Natural killer cell (primary cell): ENCODE data around the gene NINJ1. TPM values are rescaled to one million over a fixed set of nuclear protein-coding genes. Genes with fewer than 3 reads are reported as not detected.

Source experiments
- ATAC-seq, 3 donors: fragments of 150-1000 bp in 2 of 3; fragments of 200-7000 bp in 1 of 3; cut with Tn5 transposase; 1 replicate in 1 of 3; 2 replicates in 2 of 3; pipeline ENCODE4 v1.10.0; 2021; ENCODE audit warnings: mild to moderate bottlenecking in 2 of 3, moderate library complexity in 2 of 3
- DNase-seq, 2 donors: peaks; one replicate each; pipeline versions ENCODE4 v3.0.0 to v3.0.0-alpha.2; 2013 to 2021; ENCODE audit warnings: mixed read lengths in 1 of 2
- H3K27ac ChIP-seq: one replicate; pipeline ENCODE4 v1.5.1; 2013; ENCODE audit warnings: mild to moderate bottlenecking, low read length
- H3K27me3 ChIP-seq: one replicate; pipeline ENCODE4 v1.6.1; 2013; ENCODE audit warnings: low read length; ENCODE audit not compliant: control insufficient read depth, insufficient read depth
- H3K36me3 ChIP-seq: one replicate; pipeline ENCODE4 v1.6.1; 2013; ENCODE audit warnings: low read length; ENCODE audit not compliant: control insufficient read depth, insufficient read depth
- H3K4me1 ChIP-seq: one replicate; pipeline ENCODE4 v1.6.1; 2013; ENCODE audit warnings: low read length; ENCODE audit not compliant: control insufficient read depth, insufficient read depth
- H3K4me3 ChIP-seq: one replicate; pipeline ENCODE4 v1.5.1; 2013; ENCODE audit warnings: low read length
- H3K9me3 ChIP-seq: one replicate; pipeline ENCODE4 v1.6.1; 2013; ENCODE audit warnings: low read length; ENCODE audit not compliant: control insufficient read depth, insufficient read depth
- H3K27ac Mint-ChIP-seq, 2 donors: one replicate each; pipeline ENCODE4 v1.8.0; 2022; ENCODE audit warnings: mild to moderate bottlenecking in 2 of 2, mixed read lengths in 2 of 2, moderate library complexity in 1 of 2
- H3K27me3 Mint-ChIP-seq, 2 donors: one replicate each; pipeline ENCODE4 v1.8.0; 2022; ENCODE audit warnings: low read depth in 2 of 2, mixed read lengths in 2 of 2
- H3K36me3 Mint-ChIP-seq: one replicate; pipeline ENCODE4 v1.8.0; 2022; ENCODE audit warnings: mixed read lengths
- H3K4me1 Mint-ChIP-seq, 2 donors: one replicate each; pipeline ENCODE4 v1.8.0; 2022; ENCODE audit warnings: mixed read lengths in 2 of 2
- H3K4me3 Mint-ChIP-seq: one replicate; pipeline ENCODE4 v1.8.0; 2022; ENCODE audit warnings: mild to moderate bottlenecking, moderate library complexity, mixed read lengths
- H3K9me3 Mint-ChIP-seq, 2 donors: one replicate each; pipeline ENCODE4 v1.8.0; 2022; ENCODE audit warnings: mixed read lengths in 2 of 2
- CTCF ChIP-seq: fragments of 200-600 bp; IDR thresholded peaks from one replicate; pipeline ENCODE4 v1.8.0; 2022; ENCODE audit warnings: antibody characterized with exemption
- WGBS: methylation state at CpG from one replicate; pipeline ENCODE4 v1.1.7; 2013; ENCODE audit warnings: missing lambda C conversion rate; ENCODE audit not compliant: insufficient coverage; 5-methylcytosine and 5-hydroxymethylcytosine counted together
- intact Hi-C: fragments of 100-400 bp; cut with micrococcal nuclease; formaldehyde crosslinking; loops from one replicate; pipeline ENCODE4 v1.14.2; 2022
- total RNA-seq, 4 donors: library from RNA; stranded (reverse); fragments of 120-200 nt in 1 of 4; gene quantifications; one replicate each; pipeline versions ENCODE4 v1.2.3 to v1.2.4, GENCODE V29; 2013 to 2022

NINJ1 gene
- total RNA-seq, 3 donors from 2014 or later (not counting 1 experiment from before 2014, with no cell fraction given), result 87.3 to 121 (median 93.8) TPM

- Histone ChIP-seq H3K9me3 (no peaks in the 10 kb centered on the region), H3K27me3 (no peaks in the 10 kb centered on the region), H3K4me3 (no peak overlapping the region), H3K36me3 (peaks cover 2% of the 10 kb centered on the region), H3K4me1 (peaks cover 77% of the 10 kb centered on the region), H3K27ac (no peak overlapping the region)
- Mint-ChIP-seq H3K4me1 (peaks cover 25 to 29% of the 10 kb centered on the region in 2 donors), H3K27ac (peak overlapping the region; percentile 69 to 90), H3K27me3 (no peaks in the 10 kb centered on the region), H3K36me3 (no peaks in the 10 kb centered on the region), H3K9me3 (no peaks in the 10 kb centered on the region), H3K4me3 (peak overlapping the region; percentile 25)
- ATAC-seq (no peak), DNase-seq (peak in 1 of 2 donors; percentile 14)
- intact Hi-C loops, result no loop called here
- no peak for TF ChIP-seq CTCF
- 78% methylated on average over 8 of the region's 8 CpGs for WGBS
Measured at GRCh38 chr9:93127395-93127911, 6.6 kb downstream of the NINJ1 start.

- peaks cover 25 to 29% of the 10 kb centered on the region in 2 donors for H3K4me1 Mint-ChIP-seq
Measured at GRCh38 chr9:93126825-93127368, 7.2 kb downstream of the NINJ1 start.

GRCh38 chr9:93126151-93126781 is 7.8 kb downstream of the NINJ1 start:
- DNase-seq (peak in 1 of 2 donors; percentile 71), ATAC-seq (peak; percentile 24 to 71 (median 51))
- Histone ChIP-seq H3K27me3 (no peaks in the 10 kb centered on the region), H3K4me1 (peaks cover 71% of the 10 kb centered on the region), H3K4me3 (no peak overlapping the region), H3K9me3 (no peaks in the 10 kb centered on the region), H3K36me3 (peaks cover 2% of the 10 kb centered on the region), H3K27ac (peak overlapping the region; percentile 15)
- peaks cover 25 to 35% of the 10 kb centered on the region in 2 donors for H3K4me1 Mint-ChIP-seq
- peak overlapping the region; percentile 85 to 90 for H3K27ac Mint-ChIP-seq
- TF ChIP-seq CTCF, result no peak
- intact Hi-C loops, result no loop called here
- H3K9me3 Mint-ChIP-seq, result no peaks in the 10 kb centered on the region
- no peaks in the 10 kb centered on the region for H3K27me3 Mint-ChIP-seq
- no peaks in the 10 kb centered on the region for H3K36me3 Mint-ChIP-seq
- WGBS, result 90% methylated on average over 22 of the region's 23 CpGs
- peak overlapping the region; percentile 78 for H3K4me3 Mint-ChIP-seq

More at GRCh38 chr9:93126825-93127368, 7.2 kb downstream of the NINJ1 start:
- no peaks in the 10 kb centered on the region for H3K27me3 ChIP-seq
- H3K27ac Mint-ChIP-seq, result peak overlapping the region; percentile 69 to 90
- H3K4me3 ChIP-seq, result no peak overlapping the region
- H3K27ac ChIP-seq, result peak overlapping the region; percentile 15
- TF ChIP-seq CTCF, result no peak
- DNase-seq (peak in 1 of 2 donors; percentile 15), ATAC-seq (no peak)
- intact Hi-C loops, result no loop called here
- no peaks in the 10 kb centered on the region for H3K27me3 Mint-ChIP-seq
- WGBS, result 72% methylated on average over 18 of the region's 18 CpGs
- peaks cover 73% of the 10 kb centered on the region for H3K4me1 ChIP-seq
- H3K36me3 Mint-ChIP-seq, result no peaks in the 10 kb centered on the region
- H3K4me3 Mint-ChIP-seq, result no peak overlapping the region
- H3K9me3 Mint-ChIP-seq, result no peaks in the 10 kb centered on the region
- H3K36me3 ChIP-seq, result peaks cover 2% of the 10 kb centered on the region
- no peaks in the 10 kb centered on the region for H3K9me3 ChIP-seq
